BLaER1 treated with 17β-estradiol and CSF1 and Interleukin-3, amounts not matched to agents 10 nM and 100 nM (cell line): ENCODE results near the gene ZFYVE28.
A peak's percentile ranks its signal among the peaks of the same experiment; 100 is the strongest.
"Not testable (repeated sequence)": the region's sequence is repeated elsewhere in the genome, so short reads cannot be mapped to it uniquely, and the experiment has no call there.

Source experiments
- H3K27ac ChIP-seq, 11 experiments: shearing (Covaris generic); formaldehyde crosslinking; 2 replicates each; pipeline ENCODE4 v1.8.1; 2022
- H3K27me3 ChIP-seq, 11 experiments: shearing (Covaris generic); formaldehyde crosslinking; 2 replicates each; pipeline ENCODE4 v1.8.1; 2022
- H3K36me3 ChIP-seq, 11 experiments: shearing (Covaris generic); formaldehyde crosslinking; 2 replicates each; pipeline ENCODE4 v1.8.1; 2022
- H3K4me1 ChIP-seq, 10 experiments: shearing (Covaris generic); formaldehyde crosslinking; 2 replicates each; pipeline ENCODE4 v1.8.1; 2022
- H3K4me2 ChIP-seq, 11 experiments: shearing (Covaris generic); formaldehyde crosslinking; 2 replicates each; pipeline ENCODE4 v1.8.1; 2022
- H3K4me3 ChIP-seq, 10 experiments: shearing (Covaris generic); formaldehyde crosslinking; 2 replicates each; pipeline ENCODE4 v1.8.1; 2022
- H3K9ac ChIP-seq, 11 experiments: shearing (Covaris generic); formaldehyde crosslinking; 2 replicates each; pipeline ENCODE4 v1.8.1; 2022
- H3K9me3 ChIP-seq, 11 experiments: shearing (Covaris generic); formaldehyde crosslinking; replicated peaks in 1 of 11; 2 replicates each; pipeline ENCODE4 v1.8.1; 2022
- H4K20me1 ChIP-seq, 11 experiments: shearing (Covaris generic); formaldehyde crosslinking; 2 replicates each; pipeline ENCODE4 v1.8.1; 2022
- Cebpa-rat ChIP-seq, 11 experiments: shearing (Covaris generic); IDR thresholded peaks; 2 replicates each; pipeline ENCODE4 v1.8.1; 2022

Gene ZFYVE28

DNA sequence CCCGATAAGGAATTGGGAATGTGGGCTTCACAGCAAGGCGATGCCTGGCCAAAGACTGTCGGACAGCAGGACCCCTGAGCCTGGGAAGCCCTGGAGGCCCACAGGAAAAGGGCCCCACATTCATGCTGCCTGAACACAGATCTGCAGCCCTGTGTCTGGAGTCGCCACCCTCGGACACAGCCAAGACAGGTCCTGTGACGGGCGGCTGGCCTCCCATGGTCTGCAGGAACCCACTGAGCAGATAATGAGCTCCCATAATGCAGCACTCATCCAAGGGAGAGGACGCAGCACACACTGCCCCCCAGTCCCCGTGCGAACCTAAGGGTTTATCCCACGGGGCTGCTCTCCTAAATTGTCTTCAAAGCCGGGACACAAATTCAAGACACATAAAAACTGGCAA, 30.6 kb downstream of the ZFYVE28 start:
- no peak for TF ChIP-seq Cebpa-rat (IDR thresholded peaks at IDR 0.05)
- H3K9ac ChIP-seq = no peak overlapping the region

DNA sequence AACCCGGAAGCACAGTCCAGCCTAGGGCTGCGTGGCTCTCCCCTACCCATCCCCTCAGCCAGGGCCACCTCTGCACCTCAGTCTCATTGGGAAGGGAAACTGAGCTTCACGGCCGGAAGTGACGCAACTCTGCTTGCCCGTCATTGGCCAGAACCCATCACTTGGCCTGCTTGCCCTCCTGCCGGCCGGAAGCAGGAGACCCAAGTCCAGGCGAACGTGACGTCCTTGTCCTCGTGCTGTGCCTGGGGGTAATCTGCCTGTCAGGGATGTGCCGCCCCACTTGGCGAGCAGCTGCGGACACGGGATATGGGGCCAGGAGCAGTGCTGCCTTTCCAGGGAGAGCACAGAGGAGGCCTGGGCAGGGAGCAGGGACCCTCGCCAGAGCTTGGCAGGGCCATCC, 31.2 kb downstream of the ZFYVE28 start:
- H4K20me1 ChIP-seq = peaks cover 0 to 61% (median 0%) of the 10 kb centered on the region in 11 experiments; a peak in 7 of 22 replicates
- H3K27ac ChIP-seq = no peak overlapping the region
- H3K4me2 ChIP-seq = no peak overlapping the region
- no peaks in the 10 kb centered on the region for H3K36me3 ChIP-seq
- H3K4me3 ChIP-seq = no peak overlapping the region
- TF ChIP-seq Cebpa-rat (IDR thresholded peaks at IDR 0.05) = no peak
- no peak overlapping the region for H3K9ac ChIP-seq
- H3K4me1 ChIP-seq = peaks cover 5 to 63% (median 14%) of the 10 kb centered on the region in 10 experiments; a peak in 16 of 20 replicates
- H3K27me3 ChIP-seq = peaks cover 23 to 38% (median 34%) of the 10 kb centered on the region in 11 experiments
- peaks cover 0 to 8% (median 0%) of the 10 kb centered on the region in 11 experiments; a peak in 2 of 22 replicates for H3K9me3 ChIP-seq

More for the DNA sequence above, 30.6 kb downstream of the ZFYVE28 start:
- Histone ChIP-seq H4K20me1 (peaks cover 0 to 66% (median 0%) of the 10 kb centered on the region in 11 experiments; a peak in 7 of 22 replicates), H3K36me3 (no peaks in the 10 kb centered on the region), H3K4me2 (no peak overlapping the region), H3K27me3 (peaks cover 29 to 44% (median 40%) of the 10 kb centered on the region in 11 experiments), H3K27ac (no peak overlapping the region), H3K4me3 (no peak overlapping the region), H3K4me1 (peaks cover 5 to 56% (median 14%) of the 10 kb centered on the region in 10 experiments; a peak in 16 of 20 replicates), H3K9me3 (peaks cover 0 to 8% (median 0%) of the 10 kb centered on the region in 11 experiments; a peak in 2 of 22 replicates)

DNA sequence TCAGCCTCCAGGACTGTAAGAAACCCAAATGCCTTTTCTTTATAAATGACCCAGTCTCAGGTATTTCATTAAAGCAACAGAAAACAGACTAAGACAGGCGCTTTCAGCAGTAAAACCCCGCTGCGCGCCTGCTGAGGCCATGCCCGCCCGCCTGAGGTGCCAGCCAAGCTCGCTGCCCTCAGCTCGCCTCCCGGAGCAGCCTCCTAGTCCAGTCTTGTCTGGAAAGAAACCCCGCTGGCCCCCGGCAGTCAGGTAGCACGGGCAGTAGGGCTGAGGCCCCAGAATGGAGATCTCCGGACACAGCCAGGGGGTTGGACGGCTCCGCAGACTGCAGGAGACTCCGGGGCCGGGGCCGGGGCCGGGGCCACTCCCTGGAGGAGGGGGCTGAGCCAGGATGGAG, 31.7 kb downstream of the ZFYVE28 start:
- H3K4me1 ChIP-seq = peaks cover 5 to 68% (median 14%) of the 10 kb centered on the region in 10 experiments; a peak in 16 of 20 replicates

DNA sequence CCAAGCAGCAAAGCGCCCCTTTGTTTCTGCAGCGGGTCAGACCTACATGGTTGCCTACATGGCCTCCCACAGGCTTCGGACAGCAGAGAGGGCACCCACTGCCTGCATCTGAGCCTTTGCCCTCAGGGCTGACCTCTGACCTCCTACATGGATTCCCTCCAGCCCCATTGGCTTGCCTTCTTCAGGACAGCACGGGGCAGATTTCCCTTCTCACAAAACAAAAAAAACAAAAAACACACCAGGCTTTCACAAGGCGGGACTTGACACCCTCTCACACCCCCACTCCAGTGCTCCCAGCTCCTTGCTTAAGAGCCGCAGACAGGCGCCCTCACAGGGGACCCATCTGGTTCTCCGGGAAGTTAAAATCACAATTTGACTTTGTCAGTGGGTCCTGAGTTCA, 32.9 kb downstream of the ZFYVE28 start:
- no peak overlapping the region for H3K9ac ChIP-seq
- no peaks in the 10 kb centered on the region for H3K36me3 ChIP-seq
- peaks cover 9 to 21% (median 17%) of the 10 kb centered on the region in 11 experiments for H3K27me3 ChIP-seq
- H3K4me3 ChIP-seq = no peak overlapping the region
- H3K4me2 ChIP-seq = no peak overlapping the region
- H3K27ac ChIP-seq = no peak overlapping the region
- H4K20me1 ChIP-seq = peaks cover 0 to 49% (median 0%) of the 10 kb centered on the region in 11 experiments; a peak in 5 of 22 replicates
- TF ChIP-seq Cebpa-rat (IDR thresholded peaks at IDR 0.05) = no peak
- peaks cover 0 to 58% (median 6%) of the 10 kb centered on the region in 10 experiments; a peak in 11 of 20 replicates for H3K4me1 ChIP-seq
- H3K9me3 ChIP-seq = peaks cover 0 to 25% (median 3%) of the 10 kb centered on the region in 11 experiments; a peak in 11 of 22 replicates

More for the DNA sequence above, 31.7 kb downstream of the ZFYVE28 start:
- H3K4me2 ChIP-seq = no peak overlapping the region
- H3K4me3 ChIP-seq = no peak overlapping the region
- H3K9me3 ChIP-seq = peaks cover 0 to 13% (median 0%) of the 10 kb centered on the region in 11 experiments; a peak in 6 of 22 replicates
- H3K36me3 ChIP-seq = no peaks in the 10 kb centered on the region
- peaks cover 0 to 56% (median 0%) of the 10 kb centered on the region in 11 experiments; a peak in 7 of 22 replicates for H4K20me1 ChIP-seq
- H3K9ac ChIP-seq = no peak overlapping the region
- no peak for TF ChIP-seq Cebpa-rat (IDR thresholded peaks at IDR 0.05)
- H3K27ac ChIP-seq = no peak overlapping the region
- H3K27me3 ChIP-seq = peaks cover 19 to 33% (median 29%) of the 10 kb centered on the region in 11 experiments

DNA sequence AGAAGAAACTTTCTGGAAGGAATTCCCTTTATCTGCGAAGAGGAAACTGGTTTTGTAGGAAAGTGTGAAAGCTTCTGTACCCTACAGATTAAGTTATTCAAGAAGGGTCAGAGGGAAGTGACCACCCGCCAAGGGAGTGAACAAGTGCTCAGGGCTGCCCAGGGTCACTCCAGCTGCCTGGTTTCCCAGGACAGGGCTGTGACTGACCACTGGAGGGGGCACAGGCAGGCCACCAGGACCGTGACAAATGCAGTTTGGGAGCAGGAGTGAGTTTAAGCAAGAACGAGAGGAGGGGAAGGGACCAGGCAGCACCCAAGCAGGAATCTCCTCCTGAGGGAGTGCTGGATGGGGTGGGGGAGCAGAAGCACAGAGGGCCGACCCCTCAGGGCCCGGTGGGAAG, 34.2 kb downstream of the ZFYVE28 start:
- Histone ChIP-seq H4K20me1 (peaks cover 0 to 37% (median 0%) of the 10 kb centered on the region in 11 experiments; a peak in 5 of 22 replicates), H3K4me3 (no peak overlapping the region), H3K9ac (no peak overlapping the region), H3K9me3 (peaks cover 0 to 30% (median 4%) of the 10 kb centered on the region in 11 experiments; a peak in 11 of 22 replicates), H3K36me3 (no peaks in the 10 kb centered on the region), H3K4me2 (peak overlapping the region in 2 of 11 experiments; percentile 77 to 84; a peak in 4 of 22 replicates), H3K4me1 (peaks cover 0 to 46% (median 4%) of the 10 kb centered on the region in 10 experiments; a peak in 9 of 20 replicates), H3K27me3 (peaks cover 0 to 8% (median 4%) of the 10 kb centered on the region in 11 experiments; a peak in 11 of 22 replicates), H3K27ac (peak overlapping the region in 1 of 11 experiments; percentile 63; a peak in 2 of 22 replicates)
- no peak for TF ChIP-seq Cebpa-rat (IDR thresholded peaks at IDR 0.05)

DNA sequence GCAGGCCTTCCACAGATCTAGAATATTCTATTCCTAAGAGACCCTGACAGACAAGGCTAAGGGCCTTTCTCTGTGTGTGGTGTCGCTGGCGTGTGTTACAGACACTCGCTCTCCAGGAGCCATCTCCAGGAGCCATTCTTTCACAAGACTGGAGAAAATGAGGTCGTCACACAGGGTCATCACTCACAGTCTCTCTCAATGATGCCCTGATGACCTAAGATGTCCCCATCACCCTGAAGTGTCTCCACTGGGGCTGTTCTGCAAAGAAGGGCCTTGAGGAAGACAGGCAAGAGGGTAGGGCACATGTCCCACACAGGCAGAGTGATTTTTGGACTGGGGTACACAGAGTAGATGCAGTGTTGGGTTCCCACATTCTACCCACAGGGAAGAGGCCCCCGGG, 34.7 kb downstream of the ZFYVE28 start:
- H3K4me1 ChIP-seq = peaks cover 0 to 41% (median 2%) of the 10 kb centered on the region in 10 experiments; a peak in 9 of 20 replicates
- peaks cover 0 to 4% (median 0%) of the 10 kb centered on the region in 11 experiments; a peak in 5 of 22 replicates for H3K27me3 ChIP-seq
- peaks cover 0 to 30% (median 4%) of the 10 kb centered on the region in 11 experiments; a peak in 11 of 22 replicates for H3K9me3 ChIP-seq
- no peak for TF ChIP-seq Cebpa-rat (IDR thresholded peaks at IDR 0.05)
- peak overlapping the region in 3 of 11 experiments; percentile 38 to 84 (median 77); a peak in 5 of 22 replicates for H3K4me2 ChIP-seq
- H3K4me3 ChIP-seq = no peak overlapping the region
- no peaks in the 10 kb centered on the region for H3K36me3 ChIP-seq
- peaks cover 0 to 32% (median 0%) of the 10 kb centered on the region in 11 experiments; a peak in 4 of 22 replicates for H4K20me1 ChIP-seq
- H3K27ac ChIP-seq = peak overlapping the region in 3 of 11 experiments; percentile 57 to 63 (median 59); a peak in 4 of 22 replicates
- H3K9ac ChIP-seq = no peak overlapping the region

DNA sequence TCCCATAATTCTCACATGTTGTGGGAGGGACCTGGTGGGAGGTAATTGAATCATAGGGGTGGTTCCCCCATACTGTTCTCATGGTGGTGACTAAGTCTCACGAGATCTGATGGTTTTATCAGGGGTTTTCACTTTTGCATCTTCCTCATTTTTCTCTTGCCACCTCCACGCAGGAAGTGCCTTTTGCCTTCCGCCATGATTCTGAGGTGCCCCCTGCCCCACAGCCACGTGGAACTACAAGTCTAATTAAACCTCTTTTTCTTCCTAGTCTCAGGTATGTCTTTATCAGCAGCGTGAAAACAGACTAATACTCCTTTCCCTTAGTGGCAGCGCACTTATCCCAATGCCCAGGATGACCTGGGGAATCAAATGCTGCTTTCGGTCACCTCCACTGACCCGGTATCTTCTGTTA, 35.2 kb downstream of the ZFYVE28 start:
- H3K27ac ChIP-seq = peak overlapping the region in 3 of 11 experiments; percentile 57 to 63 (median 59); a peak in 6 of 22 replicates
- peak overlapping the region in 1 of 10 experiments; percentile 16; a peak in 2 of 20 replicates for H3K4me3 ChIP-seq
- peaks cover 0 to 35% (median 0%) of the 10 kb centered on the region in 10 experiments; a peak in 9 of 20 replicates for H3K4me1 ChIP-seq
- peak overlapping the region in 1 of 11 experiments; percentile 32; a peak in 1 of 22 replicates for H3K9ac ChIP-seq
- peaks cover 0 to 27% (median 0%) of the 10 kb centered on the region in 11 experiments; a peak in 4 of 22 replicates for H4K20me1 ChIP-seq
- H3K36me3 ChIP-seq, H3K27me3 ChIP-seq: not testable (repeated sequence)
- peaks cover 0 to 30% (median 4%) of the 10 kb centered on the region in 11 experiments; a peak in 11 of 22 replicates for H3K9me3 ChIP-seq
- peak overlapping the region in 5 of 11 experiments; percentile 4 to 84 (median 38); a peak in 7 of 22 replicates for H3K4me2 ChIP-seq

DNA sequence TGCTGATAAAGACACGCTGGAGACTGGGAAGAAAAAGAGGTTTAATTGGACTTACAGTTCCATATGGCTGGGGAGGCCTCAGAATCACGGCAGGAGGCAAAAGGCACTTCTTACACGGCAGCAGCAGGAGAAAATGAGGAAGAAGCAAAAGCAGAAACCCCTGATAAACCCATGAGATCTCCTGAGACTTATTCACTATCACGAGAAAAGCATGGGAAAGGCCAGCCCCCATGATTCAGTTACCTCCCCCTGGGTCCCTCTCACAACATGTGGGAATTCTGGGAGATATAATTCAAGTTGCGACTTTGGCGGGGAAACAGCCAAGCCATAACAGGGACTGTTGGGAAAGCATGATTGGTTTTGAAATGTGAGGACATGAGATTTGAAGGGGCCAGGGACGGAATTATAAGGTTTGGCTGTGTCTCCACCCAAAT, 35.7 kb downstream of the ZFYVE28 start:
- Histone ChIP-seq H3K4me1 (peaks cover 0 to 34% (median 0%) of the 10 kb centered on the region in 10 experiments; a peak in 8 of 20 replicates), H4K20me1 (peaks cover 0 to 23% (median 0%) of the 10 kb centered on the region in 11 experiments; a peak in 4 of 22 replicates), H3K9ac (peak overlapping the region in 2 of 11 experiments; percentile 13 to 32; a peak in 1 of 22 replicates), H3K4me3 (peak overlapping the region in 2 of 10 experiments; percentile 16 to 34; a peak in 2 of 20 replicates), H3K9me3 (peaks cover 0 to 30% (median 4%) of the 10 kb centered on the region in 11 experiments; a peak in 11 of 22 replicates), H3K27ac (peak overlapping the region in 3 of 11 experiments; percentile 57 to 63 (median 59); a peak in 6 of 22 replicates), H3K4me2 (peak overlapping the region in 5 of 11 experiments; percentile 4 to 84 (median 38); a peak in 8 of 22 replicates)
- not testable (repeated sequence) for H3K27me3 ChIP-seq, H3K36me3 ChIP-seq

DNA sequence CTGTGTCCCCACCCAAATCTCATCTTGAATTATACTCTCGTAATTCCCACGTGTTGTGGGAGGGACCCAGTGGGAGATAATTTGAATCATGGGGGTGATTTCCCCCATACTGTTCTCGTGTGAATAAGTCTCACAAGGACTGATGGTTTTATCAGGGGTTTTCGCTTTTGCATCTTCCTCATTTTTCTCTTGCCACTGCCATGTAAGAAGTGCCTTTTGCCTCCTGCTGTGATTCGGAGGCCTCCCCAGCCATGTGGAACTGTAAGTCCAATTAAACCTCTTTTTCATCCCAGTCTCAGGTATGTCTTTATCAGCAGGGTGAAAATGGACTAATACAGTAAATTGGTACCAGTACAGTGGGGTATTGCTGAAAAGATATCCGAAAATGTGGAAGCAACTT, 37.9 kb downstream of the ZFYVE28 start:
- H3K27me3 ChIP-seq, H3K4me3 ChIP-seq, H3K27ac ChIP-seq, H3K9ac ChIP-seq, H3K4me2 ChIP-seq, H4K20me1 ChIP-seq, H3K36me3 ChIP-seq: not testable (repeated sequence)
- Histone ChIP-seq H3K4me1 (peaks cover 0 to 34% (median 0%) of the 10 kb centered on the region in 10 experiments; a peak in 8 of 20 replicates), H3K9me3 (peaks cover 0 to 38% (median 9%) of the 10 kb centered on the region in 11 experiments; a peak in 15 of 22 replicates)
